ENCODE results near the gene MYO7A. TPM values are rescaled to one million over a fixed set of nuclear protein-coding genes. Genes with fewer than 3 reads are reported as not detected.

The MYO7A gene
- total RNA-seq, 1 experiment from 2014 or later = 2.5 TPM

GRCh38 chr11:77163271-77163670 is 35.2 kb downstream of the MYO7A start:
- Mint-ChIP-seq H3K9me3 (no peaks in the 10 kb centered on the region), H3K4me1 (no peaks in the 10 kb centered on the region), H3K36me3 (no peaks in the 10 kb centered on the region), H3K27me3 (ENCODE audit: low read depth) (no peaks in the 10 kb centered on the region), H3K27ac (no peak overlapping the region), H3K4me3 (no peak overlapping the region)
- no peak for DNase-seq (ENCODE audit: low spot score)
- POLR2A ChIA-PET = no interaction called here
- CTCF ChIA-PET = no interaction called here
- no peak for TF ChIP-seq GTF2I (CRISPR knock-in tag; conservative IDR thresholded peaks at IDR 0.05)
- no peak for TF ChIP-seq ZNF423 (CRISPR knock-in tag; IDR thresholded peaks at IDR 0.05)
- TF ChIP-seq, protein P1, sequence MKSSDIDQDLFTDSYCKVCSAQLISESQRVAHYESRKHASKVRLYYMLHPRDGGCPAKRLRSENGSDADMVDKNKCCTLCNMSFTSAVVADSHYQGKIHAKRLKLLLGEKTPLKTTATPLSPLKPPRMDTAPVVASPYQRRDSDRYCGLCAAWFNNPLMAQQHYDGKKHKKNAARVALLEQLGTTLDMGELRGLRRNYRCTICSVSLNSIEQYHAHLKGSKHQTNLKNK (CRISPR knock-in tag; IDR thresholded peaks at IDR 0.05) = no peak
- TF ChIP-seq NR3C1 (CRISPR knock-in tag; conservative IDR thresholded peaks at IDR 0.05; ENCODE audit: low read depth) = no peak
- no peak for TF ChIP-seq ZSCAN18 (CRISPR knock-in tag; IDR thresholded peaks at IDR 0.05)
- TF ChIP-seq ZNF138 (CRISPR knock-in tag; conservative IDR thresholded peaks at IDR 0.05) = no peak
- no peak for TF ChIP-seq GRHL2 (CRISPR knock-in tag; IDR thresholded peaks at IDR 0.05; ENCODE audit: insufficient replicate concordance, severe bottlenecking)
- TF ChIP-seq GABPB1 (CRISPR knock-in tag; IDR thresholded peaks at IDR 0.05) = no peak
- no peak for ATAC-seq

DNA sequence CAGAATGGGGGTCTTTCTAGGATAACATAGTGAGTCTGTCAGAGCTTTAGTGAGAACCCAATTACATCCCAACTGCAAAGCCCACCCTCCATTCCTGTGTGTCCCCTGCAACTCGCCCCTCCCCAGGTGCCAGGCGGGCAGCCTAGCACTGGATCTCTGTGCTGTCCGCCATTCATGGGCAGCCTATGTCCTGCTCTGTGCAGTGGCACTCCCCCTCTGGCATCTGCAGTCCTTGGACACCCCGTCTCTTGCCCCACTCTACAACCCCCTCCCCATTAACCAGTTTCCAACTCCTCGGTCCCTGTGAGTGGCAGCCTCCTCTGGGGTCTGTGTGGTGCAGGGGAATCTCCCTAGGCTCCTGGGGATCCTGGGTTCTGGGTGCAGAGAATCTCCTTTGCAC is 37.0 kb downstream of the MYO7A start:
- Mint-ChIP-seq H3K9me3 (no peaks in the 10 kb centered on the region), H3K4me3 (no peak overlapping the region), H3K27ac (no peak overlapping the region), H3K36me3 (no peaks in the 10 kb centered on the region), H3K27me3 (ENCODE audit: low read depth) (no peaks in the 10 kb centered on the region), H3K4me1 (peaks cover 6% of the 10 kb centered on the region)
- no peak for DNase-seq (ENCODE audit: low spot score)
- ChIA-PET CTCF (interaction anchor here (0.6 to 1.0 kb wide), 2 partner anchors 38 to 118 kb away, joined by 3 to 4 read pairs; partner anchors contain the start of gene MYO7A), POLR2A (no interaction called here)
- no peak for ATAC-seq
- no peak for TF ChIP-seq CREB1 (CRISPR knock-in tag; IDR thresholded peaks at IDR 0.05)
- TF ChIP-seq ATF1 (CRISPR knock-in tag; IDR thresholded peaks at IDR 0.05) = no peak

DNA sequence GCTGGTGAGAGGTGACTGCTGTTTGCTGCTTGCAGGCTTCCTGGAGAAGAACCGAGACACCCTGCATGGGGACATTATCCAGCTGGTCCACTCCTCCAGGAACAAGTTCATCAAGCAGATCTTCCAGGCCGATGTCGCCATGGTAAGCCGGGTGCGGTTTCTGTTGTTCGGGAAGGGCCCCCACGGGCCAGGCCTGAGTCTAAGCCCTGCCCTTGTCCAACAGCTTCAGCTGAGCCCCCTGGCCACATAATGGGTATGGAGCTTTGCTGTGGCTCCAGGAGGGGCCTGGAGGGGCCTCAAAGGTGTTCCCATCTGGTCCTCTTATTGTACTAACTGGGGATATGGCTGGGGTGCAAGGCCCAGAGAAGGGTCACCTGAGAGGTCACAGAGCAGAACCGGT is 38.0 kb downstream of the MYO7A start:
- H3K4me1 Mint-ChIP-seq = peaks cover 16% of the 10 kb centered on the region
- ATAC-seq (no peak), DNase-seq (ENCODE audit: low spot score) (no peak)
- H3K27me3 Mint-ChIP-seq (ENCODE audit: low read depth) = no peaks in the 10 kb centered on the region
- ChIA-PET CTCF (interaction anchor here (1.0 kb wide), 1 partner anchor 39 kb away, joined by 4 read pairs; the partner anchor contains the start of gene MYO7A), POLR2A (interaction anchor here (1.3 kb wide), 1 partner anchor 10 kb away, joined by 3 read pairs; no protein-coding TSS in a partner anchor)
- no peaks in the 10 kb centered on the region for H3K9me3 Mint-ChIP-seq
- no peak overlapping the region for H3K27ac Mint-ChIP-seq
- H3K36me3 Mint-ChIP-seq = no peaks in the 10 kb centered on the region
- H3K4me3 Mint-ChIP-seq = no peak overlapping the region
- TF ChIP-seq ZNF263 (CRISPR knock-in tag; IDR thresholded peaks at IDR 0.05; ENCODE audit: low read depth) = no peak
- no peak for TF ChIP-seq NFE2L1 (CRISPR knock-in tag; IDR thresholded peaks at IDR 0.05)
- TF ChIP-seq ELF4 (CRISPR knock-in tag; IDR thresholded peaks at IDR 0.05; ENCODE audit: low read depth) = no peak
- no peak for TF ChIP-seq PREB (CRISPR knock-in tag; IDR thresholded peaks at IDR 0.05; ENCODE audit: borderline replicate concordance)
- TF ChIP-seq, protein P2, sequence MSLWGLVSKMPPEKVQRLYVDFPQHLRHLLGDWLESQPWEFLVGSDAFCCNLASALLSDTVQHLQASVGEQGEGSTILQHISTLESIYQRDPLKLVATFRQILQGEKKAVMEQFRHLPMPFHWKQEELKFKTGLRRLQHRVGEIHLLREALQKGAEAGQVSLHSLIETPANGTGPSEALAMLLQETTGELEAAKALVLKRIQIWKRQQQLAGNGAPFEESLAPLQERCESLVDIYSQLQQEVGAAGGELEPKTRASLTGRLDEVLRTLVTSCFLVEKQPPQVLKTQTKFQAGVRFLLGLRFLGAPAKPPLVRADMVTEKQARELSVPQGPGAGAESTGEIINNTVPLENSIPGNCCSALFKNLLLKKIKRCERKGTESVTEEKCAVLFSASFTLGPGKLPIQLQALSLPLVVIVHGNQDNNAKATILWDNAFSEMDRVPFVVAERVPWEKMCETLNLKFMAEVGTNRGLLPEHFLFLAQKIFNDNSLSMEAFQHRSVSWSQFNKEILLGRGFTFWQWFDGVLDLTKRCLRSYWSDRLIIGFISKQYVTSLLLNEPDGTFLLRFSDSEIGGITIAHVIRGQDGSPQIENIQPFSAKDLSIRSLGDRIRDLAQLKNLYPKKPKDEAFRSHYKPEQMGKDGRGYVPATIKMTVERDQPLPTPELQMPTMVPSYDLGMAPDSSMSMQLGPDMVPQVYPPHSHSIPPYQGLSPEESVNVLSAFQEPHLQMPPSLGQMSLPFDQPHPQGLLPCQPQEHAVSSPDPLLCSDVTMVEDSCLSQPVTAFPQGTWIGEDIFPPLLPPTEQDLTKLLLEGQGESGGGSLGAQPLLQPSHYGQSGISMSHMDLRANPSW (CRISPR knock-in tag; conservative IDR thresholded peaks at IDR 0.05; ENCODE audit: low read depth) = no peak
- no peak for TF ChIP-seq FOXK1 (CRISPR knock-in tag; IDR thresholded peaks at IDR 0.05)
- TF ChIP-seq, protein P3, sequence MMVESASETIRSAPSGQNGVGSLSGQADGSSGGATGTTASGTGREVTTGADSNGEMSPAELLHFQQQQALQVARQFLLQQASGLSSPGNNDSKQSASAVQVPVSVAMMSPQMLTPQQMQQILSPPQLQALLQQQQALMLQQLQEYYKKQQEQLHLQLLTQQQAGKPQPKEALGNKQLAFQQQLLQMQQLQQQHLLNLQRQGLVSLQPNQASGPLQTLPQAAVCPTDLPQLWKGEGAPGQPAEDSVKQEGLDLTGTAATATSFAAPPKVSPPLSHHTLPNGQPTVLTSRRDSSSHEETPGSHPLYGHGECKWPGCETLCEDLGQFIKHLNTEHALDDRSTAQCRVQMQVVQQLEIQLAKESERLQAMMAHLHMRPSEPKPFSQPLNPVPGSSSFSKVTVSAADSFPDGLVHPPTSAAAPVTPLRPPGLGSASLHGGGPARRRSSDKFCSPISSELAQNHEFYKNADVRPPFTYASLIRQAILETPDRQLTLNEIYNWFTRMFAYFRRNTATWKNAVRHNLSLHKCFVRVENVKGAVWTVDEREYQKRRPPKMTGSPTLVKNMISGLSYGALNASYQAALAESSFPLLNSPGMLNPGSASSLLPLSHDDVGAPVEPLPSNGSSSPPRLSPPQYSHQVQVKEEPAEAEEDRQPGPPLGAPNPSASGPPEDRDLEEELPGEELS (CRISPR knock-in tag; IDR thresholded peaks at IDR 0.05) = no peak
- no peak for TF ChIP-seq ZNF425 (CRISPR knock-in tag; conservative IDR thresholded peaks at IDR 0.05)
- no peak for TF ChIP-seq NR3C1 (CRISPR knock-in tag; conservative IDR thresholded peaks at IDR 0.05; ENCODE audit: low read depth)
